ENCODE measurements around the gene RAB17.

GRCh38 chr2:237558961-237559641, 31.4 kb downstream of the RAB17 start:
- TF ChIP-seq POLR2AphosphoS5 (IDR thresholded peaks at IDR 0.05) (peak; percentile 16 to 63 (median 34)), CTCF (IDR thresholded peaks at IDR 0.05) (peak in 1 of 4 experiments; percentile 10), POLR2A (IDR thresholded peaks at IDR 0.05) (no peak), EP300 (IDR thresholded peaks at IDR 0.05) (no peak)
